HG02610 (cell line): ENCODE data around the gene CFAP46.
"Not testable (repeated sequence)": the region's sequence is repeated elsewhere in the genome, so short reads cannot be mapped to it uniquely, and the experiment has no call there.

Experiments
- ATAC-seq: cut with Tn5 transposase; IDR thresholded peaks from one replicate; pipeline ENCODE4 v1.9.1; 2021; ENCODE audit warnings: mild to moderate bottlenecking, moderate library complexity; ENCODE audit not compliant: unreplicated experiment

CFAP46 gene

DNA sequence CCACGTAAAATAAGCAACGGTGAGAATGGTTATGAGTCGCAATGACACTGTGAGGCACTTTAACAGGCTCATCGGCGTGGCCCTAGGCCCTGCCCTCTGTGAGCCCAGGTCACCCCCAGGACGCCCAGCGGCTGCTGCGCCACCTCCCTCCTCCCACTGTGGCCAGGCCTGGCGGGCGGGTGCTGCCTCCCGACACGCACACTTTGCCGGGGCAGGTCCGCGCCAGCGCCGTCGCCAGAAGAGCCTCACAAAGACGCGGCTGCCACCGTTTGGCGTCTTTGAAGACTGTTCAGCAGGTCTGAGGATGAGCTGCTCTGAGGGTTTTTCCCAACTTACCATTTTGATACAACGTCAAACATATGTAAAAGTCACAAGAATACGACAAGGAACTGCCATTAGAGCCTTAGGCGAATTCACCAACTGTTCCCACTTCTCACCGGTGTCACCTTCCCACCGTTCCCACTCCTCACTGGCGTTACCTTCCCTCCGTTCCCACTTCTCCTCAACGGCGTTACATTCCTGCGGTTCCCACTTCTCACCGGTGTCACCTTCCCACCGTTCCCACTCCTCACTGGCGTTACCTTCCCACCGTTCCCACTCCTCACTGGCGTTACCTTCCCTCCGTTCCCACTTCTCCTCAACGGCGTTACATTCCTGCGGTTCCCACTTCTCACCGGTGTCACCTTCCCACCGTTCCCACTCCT is 22.5 kb upstream of the CFAP46 start:
- ATAC-seq, result not testable (repeated sequence)

DNA sequence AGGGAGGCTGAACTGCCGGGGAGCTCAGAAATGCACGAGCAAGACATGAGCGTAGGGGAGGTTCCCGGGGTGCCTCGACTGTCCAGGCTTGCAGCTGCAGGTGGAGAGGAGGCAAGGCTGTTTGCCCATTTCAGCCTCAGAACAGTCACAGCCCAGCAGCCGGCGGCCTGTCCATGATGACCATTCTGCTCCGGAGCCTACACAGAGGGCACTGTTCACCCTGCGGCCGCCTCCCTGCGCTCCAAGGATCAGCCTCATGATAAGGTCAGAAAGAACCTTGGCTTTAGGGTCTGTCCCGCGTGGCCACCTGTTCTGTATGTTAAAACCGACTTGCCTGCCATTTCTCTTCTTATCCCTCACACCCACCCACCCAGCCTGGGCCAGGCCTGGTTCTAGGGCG is 21.9 kb upstream of the CFAP46 start:
- ATAC-seq, result no peak

GRCh38 chr10:132963430-132963960 is 21.1 kb upstream of the CFAP46 start:
- no peak for ATAC-seq

GRCh38 chr10:132962623-132963429 is 20.5 kb upstream of the CFAP46 start:
- peak; percentile 42 for ATAC-seq

GRCh38 chr10:132961787-132962622 is 19.6 kb upstream of the CFAP46 start:
- ATAC-seq, result peak; percentile 44

- ATAC-seq, result no peak
These were observed 19.0 kb upstream of the CFAP46 start for GRCh38 chr10:132961420-132961786.

DNA sequence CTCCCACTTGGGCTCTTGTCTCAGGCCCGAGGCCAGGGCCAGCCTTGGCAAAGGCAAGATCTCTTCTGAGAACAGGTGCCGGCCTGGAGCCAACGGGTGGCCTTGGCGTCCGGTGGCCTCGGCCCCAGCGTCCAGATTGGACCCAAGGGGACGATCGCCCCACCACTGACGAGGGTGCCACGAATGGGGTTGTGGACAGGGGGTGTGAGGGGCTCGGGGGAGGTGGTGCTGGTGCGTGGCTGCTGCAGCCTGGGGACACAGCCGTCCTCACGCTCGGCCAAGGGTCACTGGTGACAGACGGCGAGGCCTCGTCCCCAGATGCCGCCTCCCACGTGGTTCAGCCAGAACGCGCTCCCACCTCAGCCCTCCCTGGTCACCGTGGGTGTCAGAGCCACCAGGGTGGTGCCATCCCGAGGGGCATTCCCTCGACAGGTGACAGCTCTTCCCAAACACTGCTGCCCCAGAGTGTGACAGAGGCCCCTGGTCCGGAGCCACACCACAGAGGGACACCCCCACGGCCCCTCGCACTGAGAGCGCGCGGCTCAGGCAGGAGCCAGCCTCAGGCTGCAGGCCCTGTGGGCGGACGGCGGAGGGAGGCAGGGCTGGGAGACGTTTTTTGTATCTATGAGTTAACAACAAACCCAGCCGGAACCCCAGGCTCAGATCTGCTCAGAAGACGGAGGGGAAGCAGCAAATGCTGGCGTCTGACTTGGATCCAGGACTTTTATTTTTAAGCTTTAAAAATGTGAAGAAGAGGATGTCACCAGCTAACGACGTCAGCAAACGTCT is 18.5 kb upstream of the CFAP46 start:
- ATAC-seq, result no peak

DNA sequence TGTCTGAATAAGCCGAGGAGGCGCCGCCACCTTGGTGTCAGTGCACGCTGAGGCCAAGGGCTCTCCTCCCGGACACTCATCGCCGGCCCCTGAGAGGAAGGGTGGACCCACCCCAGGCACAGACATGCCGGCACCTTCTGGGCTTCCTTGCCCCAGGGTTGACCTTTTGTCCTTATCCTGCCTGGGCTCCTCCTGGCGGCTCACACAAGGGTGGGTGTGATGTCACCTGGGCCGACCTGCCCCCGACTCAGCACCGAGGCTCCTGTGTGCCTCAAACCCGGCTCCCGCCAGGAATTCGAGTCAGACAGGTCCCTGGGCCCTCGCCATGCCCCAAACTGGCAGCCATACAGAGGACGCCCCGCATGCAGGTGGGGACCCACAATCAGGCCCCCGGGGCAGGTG is 17.7 kb upstream of the CFAP46 start:
- ATAC-seq, result no peak

DNA sequence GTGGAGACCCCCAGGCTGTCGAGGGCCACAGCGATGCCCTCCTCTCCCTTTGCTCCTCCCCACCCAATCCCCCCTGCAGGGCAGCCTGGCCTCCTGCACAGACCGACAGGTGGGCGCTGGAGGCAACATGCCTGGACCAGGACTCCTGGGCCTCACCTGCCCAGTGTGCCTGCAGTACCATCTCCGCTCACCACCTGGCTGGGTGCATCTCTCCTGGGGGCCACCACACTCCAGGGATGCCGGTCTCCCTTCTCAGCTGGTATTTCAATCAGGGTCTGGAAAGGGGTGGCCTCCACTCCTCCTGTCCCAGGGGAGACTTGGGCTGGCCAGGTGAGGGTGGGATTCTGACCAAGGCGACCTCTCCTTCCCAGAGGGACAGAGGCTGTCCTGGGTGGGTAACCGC is 17.2 kb upstream of the CFAP46 start:
- no peak for ATAC-seq

DNA sequence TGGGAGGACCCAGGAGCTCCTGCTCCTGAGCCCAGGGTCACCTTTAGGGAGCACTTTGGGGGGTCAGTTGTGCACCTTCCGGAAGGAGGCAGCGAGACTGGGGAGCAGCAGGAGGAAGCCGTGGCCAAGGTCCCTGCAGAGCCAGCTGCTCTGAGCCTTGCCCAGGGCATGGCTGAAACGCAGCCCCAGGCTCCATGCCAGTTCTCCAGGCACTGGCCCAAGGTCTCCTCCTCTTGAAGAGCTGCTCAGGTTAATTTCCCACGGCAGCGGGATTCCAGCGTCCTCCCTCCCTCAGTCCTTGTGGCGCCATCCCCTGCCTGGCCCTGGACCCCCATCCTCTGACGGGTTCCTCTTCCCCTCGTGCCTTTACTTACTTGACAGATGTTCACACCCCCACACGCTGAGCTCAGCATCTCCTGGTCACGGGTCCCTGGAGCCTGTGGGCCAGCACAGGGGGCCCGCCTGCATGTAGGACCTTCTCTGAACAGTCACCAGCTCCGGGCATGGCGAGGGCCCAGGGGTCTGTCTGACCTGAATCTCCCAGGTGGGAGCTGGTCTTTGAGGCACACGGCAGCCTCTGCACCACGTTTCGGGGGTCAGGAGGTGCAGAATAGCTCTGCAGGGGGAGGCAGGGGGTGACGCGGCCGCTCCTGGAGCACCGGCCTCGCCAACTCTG is 16.7 kb upstream of the CFAP46 start:
- ATAC-seq, result no peak

- ATAC-seq, result no peak
These were observed 15.9 kb upstream of the CFAP46 start for GRCh38 chr10:132957981-132958882.

GRCh38 chr10:132957131-132957530 is 14.8 kb upstream of the CFAP46 start:
- ATAC-seq, result no peak

GRCh38 chr10:132956259-132956658 is 13.9 kb upstream of the CFAP46 start:
- ATAC-seq, result not testable (repeated sequence)

DNA sequence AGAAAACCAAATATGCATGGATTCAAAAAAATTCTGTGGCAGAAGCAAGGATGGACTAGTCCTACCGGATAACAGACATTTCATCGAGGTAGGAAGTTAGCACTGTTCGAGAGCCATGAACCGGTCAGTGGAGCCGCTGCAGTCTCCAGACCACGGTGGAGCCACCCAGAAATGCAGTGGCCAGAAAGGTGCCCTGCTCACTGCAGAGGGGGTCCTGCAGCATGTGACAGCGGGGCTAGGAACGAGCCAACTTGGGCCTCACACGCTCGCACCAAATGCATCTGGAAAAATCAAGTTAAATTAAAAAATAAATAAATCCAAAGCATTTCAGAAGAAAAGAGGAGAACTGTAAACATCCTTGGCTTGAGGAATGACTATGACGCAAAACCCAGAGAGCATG is 13.1 kb upstream of the CFAP46 start:
- no peak for ATAC-seq

- ATAC-seq, result no peak
These were observed 11.1 kb upstream of the CFAP46 start for GRCh38 chr10:132953428-132953827.

DNA sequence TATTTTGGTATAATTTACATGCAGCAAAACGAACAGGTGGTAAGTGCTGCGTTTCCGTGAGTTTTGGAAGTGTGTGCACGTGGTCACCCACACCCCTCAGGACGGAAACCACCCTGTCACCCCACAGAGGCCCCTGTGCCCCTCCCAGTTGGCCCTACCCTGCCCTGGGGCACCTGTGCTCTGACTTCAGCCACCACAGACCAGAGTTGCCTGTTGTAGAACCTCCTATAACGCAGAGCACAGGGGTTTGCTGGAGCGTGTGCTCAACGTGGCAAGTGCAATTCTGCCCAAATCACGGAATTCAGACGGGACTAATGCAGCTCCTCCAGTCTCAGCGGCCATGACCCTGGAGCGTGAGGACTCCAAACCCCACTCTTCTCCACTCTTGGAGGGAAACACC is 9.6 kb upstream of the CFAP46 start:
- ATAC-seq, result no peak

DNA sequence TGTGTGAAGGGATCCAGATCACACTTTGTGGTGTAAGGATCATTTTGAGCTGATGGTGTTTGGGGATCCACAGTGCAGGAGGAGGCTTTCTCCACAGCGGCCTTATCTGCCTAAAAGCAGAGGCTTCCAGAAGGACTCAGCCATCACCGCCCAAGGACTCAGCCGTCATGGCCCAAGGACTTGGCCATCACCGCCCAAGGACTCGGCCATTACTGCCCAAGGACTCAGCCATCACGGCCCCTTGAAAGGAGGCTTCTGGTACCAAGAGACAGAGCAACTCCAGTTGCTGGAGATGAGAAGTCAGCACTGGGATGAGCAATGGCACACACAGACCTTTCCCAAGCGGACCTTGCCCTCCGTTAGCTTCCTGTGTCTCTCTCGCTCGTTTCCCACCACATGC is 6.0 kb upstream of the CFAP46 start:
- ATAC-seq, result no peak

DNA sequence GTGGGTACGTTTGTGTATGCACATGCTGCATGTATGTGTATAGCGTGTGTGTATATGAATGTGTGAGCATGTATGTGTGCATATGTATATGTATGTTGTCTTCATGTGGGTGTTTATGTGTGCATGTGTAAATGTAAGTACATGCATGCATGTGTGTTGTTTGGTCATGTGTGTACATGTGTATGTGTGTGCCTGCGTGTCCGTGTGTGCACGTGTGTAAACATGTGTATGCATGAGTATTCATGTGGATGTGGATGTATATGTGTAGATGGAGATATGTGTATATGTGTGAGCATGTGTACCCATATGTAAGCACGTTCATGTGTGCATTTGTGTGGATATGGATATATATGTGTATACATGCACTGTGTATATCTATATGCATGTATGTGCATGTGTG is 5.5 kb upstream of the CFAP46 start:
- no peak for ATAC-seq
